ENCODE measurements around the gene SCNN1A. TPM values are rescaled to one million over a fixed set of nuclear protein-coding genes. Genes with fewer than 3 reads are reported as not detected.
A peak's percentile ranks its signal among the peaks of the same experiment; 100 is the strongest.

The SCNN1A gene
- total RNA-seq, 1 donor from 2014 or later, result 14.3 TPM

DNA sequence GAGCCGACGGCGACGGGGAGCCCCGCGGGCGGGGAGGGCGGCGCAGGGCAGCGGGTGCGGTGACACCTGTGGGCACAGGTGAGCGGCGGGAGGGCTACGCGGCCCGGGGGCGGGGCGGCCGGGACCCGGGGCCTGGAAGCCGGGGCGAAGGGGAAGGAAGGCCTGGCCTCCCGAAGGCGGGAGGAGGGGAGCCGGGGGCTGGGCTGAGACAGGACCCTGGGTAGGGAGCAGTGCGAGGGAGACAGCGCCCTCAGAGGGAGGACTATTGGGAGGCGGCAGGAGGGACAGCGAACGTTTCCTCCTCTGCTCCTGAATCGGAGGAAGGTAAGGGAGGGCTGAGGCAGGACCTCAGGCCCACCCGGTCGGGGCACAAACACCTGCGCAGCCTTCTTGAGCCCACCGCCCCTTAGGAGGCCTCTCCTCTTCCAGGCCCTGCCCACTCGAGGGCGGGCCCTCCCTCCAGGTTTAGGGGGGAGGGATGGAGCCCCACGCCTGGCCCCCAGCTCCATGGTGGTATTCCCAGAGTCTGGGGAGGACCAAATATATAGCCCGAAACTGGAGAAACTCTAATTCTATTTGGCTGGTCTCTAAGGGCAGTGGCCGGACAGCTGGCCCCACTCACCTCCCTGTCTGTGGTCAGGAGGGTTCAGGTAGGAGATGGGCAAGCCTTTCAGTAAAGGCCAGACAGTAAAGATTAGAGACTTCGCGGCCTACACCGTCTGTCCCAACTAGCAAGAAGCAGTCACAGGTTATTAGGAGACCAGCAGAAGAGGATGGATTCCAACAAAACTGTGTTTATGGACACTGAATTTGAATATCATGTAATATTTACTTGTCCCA is 64.4 kb downstream of the SCNN1A start:
- H3K4me1 ChIP-seq, result peaks cover 3 to 6% of the 10 kb centered on the region in 2 donors
- no peaks in the 10 kb centered on the region for H3K36me3 ChIP-seq
- intact Hi-C loops (cut with DNase I), result no loop called here
- TF ChIP-seq, protein P1, sequence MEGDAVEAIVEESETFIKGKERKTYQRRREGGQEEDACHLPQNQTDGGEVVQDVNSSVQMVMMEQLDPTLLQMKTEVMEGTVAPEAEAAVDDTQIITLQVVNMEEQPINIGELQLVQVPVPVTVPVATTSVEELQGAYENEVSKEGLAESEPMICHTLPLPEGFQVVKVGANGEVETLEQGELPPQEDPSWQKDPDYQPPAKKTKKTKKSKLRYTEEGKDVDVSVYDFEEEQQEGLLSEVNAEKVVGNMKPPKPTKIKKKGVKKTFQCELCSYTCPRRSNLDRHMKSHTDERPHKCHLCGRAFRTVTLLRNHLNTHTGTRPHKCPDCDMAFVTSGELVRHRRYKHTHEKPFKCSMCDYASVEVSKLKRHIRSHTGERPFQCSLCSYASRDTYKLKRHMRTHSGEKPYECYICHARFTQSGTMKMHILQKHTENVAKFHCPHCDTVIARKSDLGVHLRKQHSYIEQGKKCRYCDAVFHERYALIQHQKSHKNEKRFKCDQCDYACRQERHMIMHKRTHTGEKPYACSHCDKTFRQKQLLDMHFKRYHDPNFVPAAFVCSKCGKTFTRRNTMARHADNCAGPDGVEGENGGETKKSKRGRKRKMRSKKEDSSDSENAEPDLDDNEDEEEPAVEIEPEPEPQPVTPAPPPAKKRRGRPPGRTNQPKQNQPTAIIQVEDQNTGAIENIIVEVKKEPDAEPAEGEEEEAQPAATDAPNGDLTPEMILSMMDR (IDR thresholded peaks at IDR 0.05), result no peak
- H3K9me3 ChIP-seq, result no peaks in the 10 kb centered on the region
- no peak overlapping the region for H3K27ac ChIP-seq
- H3K27me3 ChIP-seq, result peaks cover 8% of the 10 kb centered on the region
- peak overlapping the region; percentile 37 to 50 for H3K4me3 ChIP-seq
- no peak for DNase-seq (ENCODE audit: low spot score in 2 of 2)

DNA sequence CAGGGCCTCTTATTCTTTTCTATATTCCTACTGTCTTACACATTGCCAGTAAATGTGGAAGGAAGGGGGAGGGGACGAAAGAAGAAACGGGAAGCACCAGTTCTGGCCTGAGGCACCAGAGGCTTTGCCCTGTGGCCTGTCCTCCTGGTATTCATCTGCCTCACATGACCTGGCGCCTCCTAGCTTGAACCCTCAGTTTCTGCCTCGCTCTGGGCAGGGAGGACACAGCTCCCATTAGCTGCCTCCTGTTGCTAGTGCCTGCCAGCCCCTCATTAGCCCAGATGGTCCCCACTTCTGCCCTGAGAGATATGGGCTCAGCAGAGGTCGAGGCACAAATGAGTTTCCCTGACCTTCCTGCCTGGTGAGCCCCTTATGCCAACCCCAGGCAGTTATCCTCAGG is 67.8 kb downstream of the SCNN1A start:
- Histone ChIP-seq H3K4me1 (peaks cover 3 to 6% of the 10 kb centered on the region in 2 donors), H3K4me3 (no peak overlapping the region), H3K36me3 (no peaks in the 10 kb centered on the region), H3K27ac (no peak overlapping the region), H3K27me3 (peaks cover 8% of the 10 kb centered on the region), H3K9me3 (no peaks in the 10 kb centered on the region)
- intact Hi-C loops (cut with DNase I), result no loop called here
- DNase-seq (ENCODE audit: low spot score in 2 of 2), result no peak
- TF ChIP-seq, protein P1 (IDR thresholded peaks at IDR 0.05), result no peak

- Histone ChIP-seq H3K36me3 (no peaks in the 10 kb centered on the region), H3K27ac (no peak overlapping the region), H3K27me3 (peaks cover 8% of the 10 kb centered on the region), H3K4me3 (no peak overlapping the region), H3K9me3 (no peaks in the 10 kb centered on the region), H3K4me1 (peaks cover 3 to 6% of the 10 kb centered on the region in 2 donors)
- intact Hi-C loops (cut with DNase I), result no loop called here
- TF ChIP-seq, protein P1 (IDR thresholded peaks at IDR 0.05), result no peak
- DNase-seq (ENCODE audit: low spot score in 2 of 2), result no peak
Measured at GRCh38 chr12:6306599-6307220, 68.7 kb downstream of the SCNN1A start.

- Histone ChIP-seq H3K36me3 (no peaks in the 10 kb centered on the region), H3K4me1 (peaks cover 3 to 6% of the 10 kb centered on the region in 2 donors), H3K27me3 (peaks cover 8% of the 10 kb centered on the region), H3K4me3 (no peak overlapping the region), H3K27ac (no peak overlapping the region), H3K9me3 (no peaks in the 10 kb centered on the region)
- TF ChIP-seq, protein P1 (IDR thresholded peaks at IDR 0.05), result no peak
- DNase-seq (ENCODE audit: low spot score in 2 of 2), result no peak
- intact Hi-C loops (cut with DNase I), result no loop called here
Measured at GRCh38 chr12:6306151-6306550, 69.2 kb downstream of the SCNN1A start.

- H3K27ac ChIP-seq, result no peak overlapping the region
- no peaks in the 10 kb centered on the region for H3K36me3 ChIP-seq
- H3K9me3 ChIP-seq, result no peaks in the 10 kb centered on the region
- DNase-seq (ENCODE audit: low spot score in 2 of 2), result no peak
- H3K27me3 ChIP-seq, result no peaks in the 10 kb centered on the region
- intact Hi-C loops (cut with DNase I), result no loop called here
- no peaks in the 10 kb centered on the region for H3K4me1 ChIP-seq
- TF ChIP-seq, protein P1 (IDR thresholded peaks at IDR 0.05), result no peak
- no peak overlapping the region for H3K4me3 ChIP-seq
Measured at GRCh38 chr12:6303071-6303470, 72.3 kb downstream of the SCNN1A start.
